GM12892 (cell line): ENCODE data around the gene LMBR1L.

Source experiments
- DNase-seq: peaks from one replicate; pipeline ENCODE4 v3.0.0; 2011; ENCODE audit not compliant: insufficient read length
- FAIRE-seq: peaks from 2 replicates; lab custom pipeline; 2011; peaks lifted over from hg19 to GRCh38; lab: Jason Lieb, UNC
- POLR2A ChIP-seq: IDR thresholded peaks from 2 replicates; pipeline ENCODE4 v1.6.1; 2011; ENCODE audit warnings: low read depth, low read length, control low read depth
- POLR2AphosphoS5 ChIP-seq: IDR thresholded peaks from 2 replicates; pipeline ENCODE4 v1.6.1; 2011; ENCODE audit warnings: low read depth, low read length, control low read depth
- TAF1 ChIP-seq: IDR thresholded peaks from 2 replicates; pipeline ENCODE4 v1.6.1; 2011; ENCODE audit warnings: low read depth, mild to moderate bottlenecking, control low read depth, low read length, borderline replicate concordance

The LMBR1L gene

DNA sequence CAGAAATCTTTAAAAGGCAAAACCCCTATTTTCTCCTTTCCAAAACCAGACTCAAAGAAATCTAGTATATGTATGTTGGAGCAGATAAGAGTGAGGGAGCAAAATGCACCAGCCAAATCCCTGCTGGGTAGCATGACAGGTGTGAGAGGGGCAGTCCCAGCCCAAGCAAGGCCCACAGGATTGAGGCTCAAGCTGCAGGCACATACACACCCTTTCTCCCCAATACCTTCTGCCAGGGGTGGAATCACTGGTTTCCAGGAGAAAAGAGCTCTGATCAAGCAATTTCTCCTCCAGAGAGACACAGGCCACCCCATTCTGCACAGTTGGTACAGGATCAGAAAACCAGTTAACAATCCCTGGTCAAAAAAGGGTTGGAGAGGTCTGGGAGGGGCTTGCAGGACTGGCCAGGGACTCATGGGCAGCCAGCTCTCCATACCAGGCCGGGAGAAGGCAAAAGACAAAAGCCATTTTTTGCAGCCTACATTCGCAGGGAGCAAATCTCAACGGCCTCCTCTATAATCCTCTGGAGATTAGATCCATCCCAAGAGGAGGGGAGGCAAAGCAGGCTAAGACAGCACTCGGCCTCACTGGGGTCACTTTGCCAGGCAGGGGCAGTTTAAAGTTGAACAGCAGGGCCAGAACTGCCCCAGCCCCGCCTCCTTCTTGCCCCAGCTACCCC is 52.1 kb downstream of the LMBR1L start:
- no peak for TF ChIP-seq TAF1
- no peak for TF ChIP-seq POLR2A
- no peak for TF ChIP-seq POLR2AphosphoS5
- DNase-seq (no peak), FAIRE-seq (no peak)

- no peak for DNase-seq
These were observed 52.8 kb downstream of the LMBR1L start for GRCh38 chr12:49057888-49058287.

GRCh38 chr12:49055978-49056754 is 54.5 kb downstream of the LMBR1L start:
- FAIRE-seq: peak; percentile 98
- no peak for TF ChIP-seq POLR2AphosphoS5
- no peak for TF ChIP-seq TAF1
- TF ChIP-seq POLR2A: no peak
- peak; percentile 74 for DNase-seq

More at GRCh38 chr12:49057888-49058287, 52.8 kb downstream of the LMBR1L start:
- TF ChIP-seq TAF1 (no peak), POLR2AphosphoS5 (no peak)
- no peak for FAIRE-seq

DNA sequence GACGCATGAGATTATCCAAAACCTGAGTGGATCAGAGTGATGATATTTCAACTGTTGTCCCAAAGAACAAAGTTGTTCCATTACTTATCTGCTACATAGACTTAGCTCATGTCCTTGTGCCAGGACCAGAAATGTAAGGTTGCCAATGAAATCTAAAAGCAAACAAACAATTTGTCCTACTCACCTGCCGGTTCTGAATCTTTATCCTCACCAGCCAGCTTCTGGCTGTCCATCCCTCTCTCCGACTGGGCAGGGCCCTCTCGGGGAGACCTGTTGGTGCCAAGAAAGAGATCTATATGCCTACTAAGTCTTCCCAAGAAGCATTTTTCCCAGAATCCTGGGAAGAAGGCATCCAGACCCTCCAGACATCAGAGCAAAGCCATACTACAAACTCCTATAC is 55.6 kb downstream of the LMBR1L start:
- FAIRE-seq (peak; percentile 61), DNase-seq (no peak)
- TF ChIP-seq TAF1: no peak
- no peak for TF ChIP-seq POLR2AphosphoS5
- TF ChIP-seq POLR2A: no peak

GRCh38 chr12:49054524-49054923 is 56.1 kb downstream of the LMBR1L start:
- TF ChIP-seq POLR2A (no peak), POLR2AphosphoS5 (no peak), TAF1 (no peak)
- DNase-seq (no peak), FAIRE-seq (no peak)

GRCh38 chr12:49054096-49054495 is 56.6 kb downstream of the LMBR1L start:
- no peak for DNase-seq
- no peak for FAIRE-seq
- TF ChIP-seq POLR2A (no peak), TAF1 (no peak), POLR2AphosphoS5 (no peak)

GRCh38 chr12:49052451-49053208 is 58.0 kb downstream of the LMBR1L start:
- FAIRE-seq (no peak), DNase-seq (no peak)
- TF ChIP-seq POLR2AphosphoS5 (no peak), POLR2A (no peak), TAF1 (no peak)

GRCh38 chr12:49051777-49052438 is 58.7 kb downstream of the LMBR1L start:
- FAIRE-seq: no peak
- TF ChIP-seq POLR2A (no peak), TAF1 (no peak), POLR2AphosphoS5 (no peak)

GRCh38 chr12:49051373-49051764 is 59.3 kb downstream of the LMBR1L start:
- FAIRE-seq (no peak), DNase-seq (no peak)
- TF ChIP-seq TAF1 (no peak), POLR2AphosphoS5 (no peak)

More at GRCh38 chr12:49051777-49052438, 58.7 kb downstream of the LMBR1L start:
- DNase-seq: no peak

GRCh38 chr12:49050507-49051372 is 59.9 kb downstream of the LMBR1L start:
- TF ChIP-seq POLR2A (no peak), TAF1 (no peak), POLR2AphosphoS5 (no peak)
- FAIRE-seq: no peak
- peak; percentile 22 for DNase-seq
